H1 (cell line): ENCODE results near the gene SPTAN1. TPM values are rescaled to one million over a fixed set of nuclear protein-coding genes. Genes with fewer than 3 reads are reported as not detected.

Experiments used
- CTCF ChIA-PET: fragments of 300-600 bp; sonication (Branson Sonifier 250); formaldehyde crosslinking; loops from one replicate; lab custom pipeline; 2021; ENCODE audit not compliant: partially characterized antibody; lab: Charles Lee
- POLR2A ChIA-PET: fragments of 300-600 bp; sonication (Branson Sonifier 250); formaldehyde crosslinking; loops from one replicate; lab custom pipeline; 2021; ENCODE audit warnings: inconsistent platforms; ENCODE audit not compliant: partially characterized antibody; lab: Charles Lee
- DNase-seq, 2 experiments: peaks; one replicate each; pipeline versions ENCODE4 v3.0.0 to v3.0.0-alpha.2; 2010 to 2022; ENCODE audit warnings: low spot score in 2 of 2, low read depth in 1 of 2, mixed read lengths in 1 of 2
- FAIRE-seq: peaks from 2 replicates; lab custom pipeline; 2011; peaks lifted over from hg19 to GRCh38; lab: Jason Lieb, UNC
- H2AFZ ChIP-seq: 2 replicates; pipeline ENCODE4 v1.8.1; 2012; ENCODE audit warnings: low read length, inconsistent platforms
- H2AK5ac ChIP-seq: 2 replicates; pipeline ENCODE4 v1.6.1; 2013; ENCODE audit warnings: low read depth, low read length
- H2BK120ac ChIP-seq: replicated peaks from 2 replicates; pipeline ENCODE3; 2013; ENCODE audit warnings: low read depth, low read length, inconsistent platforms
- H2BK12ac ChIP-seq: 2 replicates; pipeline ENCODE4 v1.6.1; 2013; ENCODE audit warnings: low read depth, low read length
- H2BK15ac ChIP-seq: 2 replicates; pipeline ENCODE4 v1.6.1; 2013; ENCODE audit warnings: low read length
- H2BK20ac ChIP-seq: 2 replicates; pipeline ENCODE4 v1.6.1; 2013; ENCODE audit warnings: low read length
- H2BK5ac ChIP-seq: 2 replicates; pipeline ENCODE4 v1.6.1; 2013; ENCODE audit warnings: low read depth, low read length
- H3K14ac ChIP-seq: 2 replicates; pipeline ENCODE4 v1.6.1; 2013; ENCODE audit warnings: inconsistent platforms; ENCODE audit not compliant: insufficient read length
- H3K18ac ChIP-seq: 2 replicates; pipeline ENCODE4 v1.6.1; 2013; ENCODE audit warnings: low read length; ENCODE audit errors: extremely low read depth
- H3K23ac ChIP-seq: 2 replicates; pipeline ENCODE4 v1.6.1; 2013; ENCODE audit warnings: inconsistent platforms; ENCODE audit not compliant: insufficient read length
- H3K23me2 ChIP-seq: 2 replicates; pipeline ENCODE4 v1.6.1; 2013; ENCODE audit warnings: low read depth, low read length
- H3K27ac ChIP-seq: 2 replicates; pipeline ENCODE4 v1.6.1; 2011; ENCODE audit warnings: low read depth, low read length, inconsistent platforms
- H3K27me3 ChIP-seq, 4 experiments: replicated peaks in 1 of 4; 1 replicate in 1 of 4; 2 replicates in 3 of 4; pipeline versions ENCODE4 v1.6.1 to v1.8.1; 2011 to 2013; ENCODE audit warnings: low read length in 3 of 4, mild to moderate bottlenecking in 3 of 4, inconsistent platforms in 2 of 4, mixed read lengths in 2 of 4, moderate library complexity in 1 of 4; ENCODE audit not compliant: control insufficient read depth in 3 of 4, insufficient read depth in 3 of 4; ENCODE audit errors: extremely low read depth in 1 of 4
- H3K36me3 ChIP-seq, 4 experiments: 2 replicates each; pipeline versions ENCODE4 v1.6.1 to v1.8.1; 2011 to 2013; ENCODE audit warnings: mild to moderate bottlenecking in 4 of 4, low read length in 3 of 4, moderate library complexity in 2 of 4, control low read depth in 1 of 4, inconsistent platforms in 1 of 4; ENCODE audit not compliant: insufficient read depth in 4 of 4, control insufficient read depth in 2 of 4
- H3K4ac ChIP-seq: replicated peaks from 2 replicates; pipeline ENCODE3; 2013; ENCODE audit warnings: low read length, low read depth, mixed read lengths, inconsistent platforms; ENCODE audit not compliant: insufficient read length
- H3K4me1 ChIP-seq, 4 experiments: replicated peaks in 1 of 4; 1 replicate in 1 of 4; 2 replicates in 3 of 4; pipeline versions ENCODE4 v1.6.1 to v1.8.1; 2011 to 2013; ENCODE audit warnings: low read length in 3 of 4, inconsistent platforms in 2 of 4, mixed read lengths in 1 of 4; ENCODE audit not compliant: insufficient read depth in 4 of 4, control insufficient read depth in 3 of 4
- H3K4me2 ChIP-seq, 2 experiments: 2 replicates each; pipeline versions ENCODE4 v1.6.1 to v1.8.1; 2011 to 2013; ENCODE audit warnings: low read depth in 2 of 2, low read length in 2 of 2, control low read depth in 1 of 2, inconsistent platforms in 1 of 2, mild to moderate bottlenecking in 1 of 2; ENCODE audit not compliant: insufficient read depth in 1 of 2
- H3K4me3 ChIP-seq, 4 experiments: fragments of 200-600, 300-600 bp in 1 of 4; sonication (generic), shearing (Covaris generic), sonication (Bioruptor Twin) in 1 of 4; 2 replicates each; pipeline versions ENCODE4 v1.5.1 to v1.8.1; 2011 to 2016; ENCODE audit warnings: low read length in 4 of 4, low read depth in 3 of 4, control low read depth in 2 of 4, inconsistent platforms in 2 of 4, mild to moderate bottlenecking in 2 of 4, mixed read lengths in 1 of 4, moderate library complexity in 1 of 4; ENCODE audit not compliant: insufficient read depth in 2 of 4; ENCODE audit errors: extremely low read depth in 1 of 4
- H3K56ac ChIP-seq: replicated peaks from 2 replicates; pipeline ENCODE3; 2013; ENCODE audit warnings: low read depth, mild to moderate bottlenecking, mixed read lengths, low read length, inconsistent platforms; ENCODE audit not compliant: insufficient read length
- H3K79me1 ChIP-seq: 2 replicates; pipeline ENCODE4 v1.6.1; 2013; ENCODE audit warnings: low read depth, low read length, control low read depth
- H3K79me2 ChIP-seq, 2 experiments: 2 replicates each; pipeline versions ENCODE4 v1.6.1 to v1.8.1; 2012 to 2013; ENCODE audit warnings: low read length in 2 of 2, mild to moderate bottlenecking in 2 of 2, inconsistent platforms in 1 of 2; ENCODE audit not compliant: insufficient read depth in 2 of 2, control insufficient read depth in 1 of 2
- H3K9ac ChIP-seq, 4 experiments: replicated peaks in 1 of 4; 1 replicate in 1 of 4; 2 replicates in 3 of 4; pipeline versions ENCODE4 v1.6.1 to v1.8.1; 2011 to 2013; ENCODE audit warnings: low read depth in 3 of 4, low read length in 3 of 4, control low read depth in 2 of 4, mild to moderate bottlenecking in 2 of 4, moderate library complexity in 2 of 4, inconsistent platforms in 1 of 4; ENCODE audit errors: extremely low read depth in 1 of 4
- H3K9me3 ChIP-seq, 2 experiments: 2 replicates each; pipeline versions ENCODE4 v1.6.1 to v1.8.1; 2012 to 2013; ENCODE audit warnings: mild to moderate bottlenecking in 2 of 2, moderate library complexity in 2 of 2, control low read depth in 1 of 2, inconsistent platforms in 1 of 2, low read depth in 1 of 2, low read length in 1 of 2, mixed read lengths in 1 of 2; ENCODE audit not compliant: insufficient read depth in 2 of 2
- H4K20me1 ChIP-seq, 2 experiments: replicated peaks in 1 of 2; 2 replicates each; pipeline versions ENCODE3 to v1.8.1; 2011 to 2013; ENCODE audit warnings: inconsistent platforms in 2 of 2, low read length in 2 of 2, mild to moderate bottlenecking in 1 of 2; ENCODE audit not compliant: insufficient read depth in 2 of 2, control insufficient read depth in 1 of 2
- H4K5ac ChIP-seq: 2 replicates; pipeline ENCODE4 v1.6.1; 2013; ENCODE audit warnings: low read length, low read depth, mixed read lengths, inconsistent platforms; ENCODE audit not compliant: insufficient read length
- H4K8ac ChIP-seq: 2 replicates; pipeline ENCODE4 v1.8.0; 2013; ENCODE audit warnings: mild to moderate bottlenecking, moderate library complexity, low read length, inconsistent platforms; ENCODE audit not compliant: insufficient read depth; ENCODE audit errors: extremely low read depth
- H4K91ac ChIP-seq: replicated peaks from 2 replicates; pipeline ENCODE3; 2013; ENCODE audit warnings: low read length, mixed read lengths, inconsistent platforms; ENCODE audit not compliant: insufficient read length
- TBP ChIP-seq: IDR thresholded peaks from 2 replicates; pipeline ENCODE4 v1.6.1; 2011; ENCODE audit warnings: low read depth, low read length, improper control_type of control experiment
- WGBS, 2 experiments: shearing (Covaris generic) in 1 of 2; methylation state at CpG; one replicate each; pipeline versions ENCODE4 v1.1.6 to v1.1.7; 2013 to 2015; ENCODE audit warnings: low lambda C conversion rate in 2 of 2, mixed read lengths in 2 of 2, inconsistent platforms in 1 of 2, low coverage in 1 of 2, missing lambda C conversion rate in 1 of 2; ENCODE audit not compliant: insufficient replicate concordance in 2 of 2, insufficient coverage in 1 of 2, insufficient read length in 1 of 2; ENCODE audit errors: extremely low coverage in 1 of 2, missing lambda C conversion rate in 1 of 2; 5-methylcytosine and 5-hydroxymethylcytosine counted together
- polyA plus RNA-seq, 7 experiments: library from polyadenylated mRNA; depleted of rRNA in 3 of 7; stranded (reverse) in 5 of 7; unstranded in 2 of 7; fragments of >200 nt in 5 of 7; fragments of 200-250 nt in 2 of 7; gene quantifications; 1 replicate in 5 of 7; 2 replicates in 1 of 7; 4 replicates in 1 of 7; pipeline versions ENCODE4 v1.2.1 to v1.2.3, GENCODE V29; 2011 to 2013; ENCODE audit warnings: missing spikeins in 2 of 7, mixed read lengths in 2 of 7
- total RNA-seq: library from RNA; stranded (reverse); fragmentation: NEBNext Ultra II Directional; extraction: Animal tissue kit (Norgen Biotek cat#: 25700); gene quantifications from 2 replicates; pipeline ENCODE4 v1.2.1, GENCODE V29; 2021

Gene SPTAN1
- total and polyA plus RNA-seq, 2 of the 8 experiments (the other 6 are each of a cell fraction or from before 2014, with no cell fraction given), result 182 to 216 TPM

DNA sequence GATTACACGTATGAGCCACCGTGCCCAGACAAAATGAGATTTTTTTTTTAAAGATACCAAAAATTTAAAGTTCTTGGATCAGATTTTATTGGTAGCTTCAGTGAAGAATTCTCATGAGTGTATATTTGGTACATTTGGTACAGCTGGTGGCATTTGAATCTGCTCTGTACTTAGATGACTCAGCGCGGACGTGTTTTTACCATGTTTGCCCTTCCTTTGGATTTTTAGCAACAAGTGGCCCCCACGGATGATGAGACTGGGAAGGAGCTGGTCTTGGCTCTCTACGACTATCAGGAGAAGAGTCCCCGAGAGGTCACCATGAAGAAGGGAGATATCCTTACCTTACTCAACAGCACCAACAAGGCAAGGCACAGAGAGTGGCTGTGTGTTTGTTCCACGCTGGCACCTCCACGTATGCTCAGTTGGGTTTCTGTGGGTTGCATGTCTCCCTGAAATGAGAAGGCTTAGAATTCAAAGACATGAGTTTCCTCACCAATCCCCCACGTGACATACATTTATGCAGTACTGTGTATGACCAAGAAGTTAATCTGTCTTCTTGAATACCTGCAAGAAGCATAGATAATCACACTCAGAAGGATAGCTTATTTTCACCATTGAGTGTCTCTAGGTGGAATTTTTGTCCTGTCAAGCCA lies 36.3 kb downstream of the SPTAN1 start:
- no peak overlapping the region for H3K27ac ChIP-seq
- H3K14ac ChIP-seq, result no peak overlapping the region
- no peaks in the 10 kb centered on the region for H3K4me1 ChIP-seq
- WGBS, 2 experiments, result 97% methylated on average over 11 of the region's 11 CpGs; no CpG with 5 or more reads in 1 of the 2 experiments
- H4K91ac ChIP-seq, result no peak overlapping the region
- H3K4me2 ChIP-seq, result no peak overlapping the region
- no peaks in the 10 kb centered on the region for H3K79me2 ChIP-seq
- H3K23ac ChIP-seq, result no peak overlapping the region
- POLR2A ChIA-PET, result no interaction called here
- H3K9ac ChIP-seq, result no peak overlapping the region
- H3K18ac ChIP-seq, result no peak overlapping the region
- no peak overlapping the region for H2BK5ac ChIP-seq
- H3K9me3 ChIP-seq, result no peaks in the 10 kb centered on the region
- FAIRE-seq (no peak), DNase-seq (no peak)
- peaks cover 2 to 5% of the 10 kb centered on the region in 2 experiments for H4K20me1 ChIP-seq
- no peaks in the 10 kb centered on the region for H3K79me1 ChIP-seq
- CTCF ChIA-PET, result interaction anchor here (0.7 to 1.0 kb wide), 3 partner anchors 56 to 388 kb away, joined by 3 to 4 read pairs (median 3); no protein-coding TSS in a partner anchor
- no peak overlapping the region for H2BK120ac ChIP-seq
- H3K23me2 ChIP-seq, result no peaks in the 10 kb centered on the region
- H2BK20ac ChIP-seq, result no peak overlapping the region
- H2AFZ ChIP-seq, result no peak overlapping the region
- peaks cover 36 to 82% (median 66%) of the 10 kb centered on the region in 4 experiments for H3K36me3 ChIP-seq
- no peak for TF ChIP-seq TBP
- no peak overlapping the region for H3K56ac ChIP-seq
- H3K27me3 ChIP-seq, result no peaks in the 10 kb centered on the region
- H2BK12ac ChIP-seq, result no peak overlapping the region
- no peak overlapping the region for H4K5ac ChIP-seq
- no peak overlapping the region for H3K4me3 ChIP-seq
- H4K8ac ChIP-seq, result no peak overlapping the region
- H2AK5ac ChIP-seq, result no peak overlapping the region
- H2BK15ac ChIP-seq, result no peak overlapping the region
- no peak overlapping the region for H3K4ac ChIP-seq
